Prostate gland (tissue), 2 donors: ENCODE data around the gene CDH26.

ENCODE experiments used
- POLR2A ChIP-seq: fragments of 450-650 bp; IDR thresholded peaks from one replicate; pipeline ENCODE4 v1.6.1; 2016; ENCODE audit warnings: antibody characterized with exemption, mild to moderate bottlenecking
- POLR2AphosphoS5 ChIP-seq: sonication (generic); formaldehyde crosslinking; IDR thresholded peaks from one replicate; pipeline ENCODE4 v1.6.1; 2017; ENCODE audit warnings: antibody characterized with exemption
- TF ChIP-seq, protein P1 (sequence below), 4 experiments: fragments of 200-600 bp in 2 of 4; fragments of 450-650 bp in 2 of 4; sonication (generic) in 2 of 4; IDR thresholded peaks; 1 replicate in 3 of 4; 2 replicates in 1 of 4; pipeline ENCODE4 v1.5.1; 2016 to 2019; ENCODE audit warnings: antibody characterized with exemption in 4 of 4, mild to moderate bottlenecking in 2 of 4, moderate library complexity in 2 of 4

GRCh38 chr20:59983076-59983475 is 24.9 kb downstream of the CDH26 start:
- TF ChIP-seq, protein P1, sequence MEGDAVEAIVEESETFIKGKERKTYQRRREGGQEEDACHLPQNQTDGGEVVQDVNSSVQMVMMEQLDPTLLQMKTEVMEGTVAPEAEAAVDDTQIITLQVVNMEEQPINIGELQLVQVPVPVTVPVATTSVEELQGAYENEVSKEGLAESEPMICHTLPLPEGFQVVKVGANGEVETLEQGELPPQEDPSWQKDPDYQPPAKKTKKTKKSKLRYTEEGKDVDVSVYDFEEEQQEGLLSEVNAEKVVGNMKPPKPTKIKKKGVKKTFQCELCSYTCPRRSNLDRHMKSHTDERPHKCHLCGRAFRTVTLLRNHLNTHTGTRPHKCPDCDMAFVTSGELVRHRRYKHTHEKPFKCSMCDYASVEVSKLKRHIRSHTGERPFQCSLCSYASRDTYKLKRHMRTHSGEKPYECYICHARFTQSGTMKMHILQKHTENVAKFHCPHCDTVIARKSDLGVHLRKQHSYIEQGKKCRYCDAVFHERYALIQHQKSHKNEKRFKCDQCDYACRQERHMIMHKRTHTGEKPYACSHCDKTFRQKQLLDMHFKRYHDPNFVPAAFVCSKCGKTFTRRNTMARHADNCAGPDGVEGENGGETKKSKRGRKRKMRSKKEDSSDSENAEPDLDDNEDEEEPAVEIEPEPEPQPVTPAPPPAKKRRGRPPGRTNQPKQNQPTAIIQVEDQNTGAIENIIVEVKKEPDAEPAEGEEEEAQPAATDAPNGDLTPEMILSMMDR (IDR thresholded peaks at IDR 0.05) = no peak
- no peak for TF ChIP-seq POLR2AphosphoS5
- no peak for TF ChIP-seq POLR2A
